NB4 (cell line): ENCODE data around the gene SNRNP48.

Experiments
- CTCF ChIP-seq: IDR thresholded peaks from one replicate; pipeline ENCODE4 v1.5.1; 2012; ENCODE audit warnings: low read depth, low read length
- MAX ChIP-seq: IDR thresholded peaks from 2 replicates; pipeline ENCODE4 v1.6.1; 2011; ENCODE audit warnings: low read depth, low read length
- MYC ChIP-seq: IDR thresholded peaks from 2 replicates; pipeline ENCODE4 v1.6.1; 2011; ENCODE audit warnings: low read depth, low read length
- POLR2A ChIP-seq: IDR thresholded peaks from 2 replicates; pipeline ENCODE4 v1.6.1; 2011; ENCODE audit warnings: mild to moderate bottlenecking; ENCODE audit not compliant: insufficient read length; ENCODE audit errors: extremely low read depth

- TF ChIP-seq POLR2A (no peak), CTCF (no peak), MAX (no peak), MYC (no peak)
Observed at GRCh38 chr6:7559196-7559595, 30.8 kb upstream of the SNRNP48 start.
